Tibial nerve (tissue), 4 donors: ENCODE data around the gene PRRG4. TPM values are rescaled to one million over a fixed set of nuclear protein-coding genes. Genes with fewer than 3 reads are reported as not detected.
"Not testable (repeated sequence)": the region's sequence is repeated elsewhere in the genome, so short reads cannot be mapped to it uniquely, and the experiment has no call there.

ENCODE experiments used
- DNase-seq, 2 donors: peaks; one replicate each; pipeline ENCODE4 v3.0.0-alpha.2; 2019; ENCODE audit warnings: low spot score in 2 of 2
- H3K27ac ChIP-seq, 4 donors: fragments of 200-600 bp; sonication (generic) in 3 of 4; one replicate each; pipeline ENCODE4 v1.5.1; 2017 to 2019; ENCODE audit warnings: mild to moderate bottlenecking in 1 of 4
- H3K27me3 ChIP-seq, 2 donors: fragments of 200-600 bp; sonication (generic) in 1 of 2; one replicate each; pipeline versions ENCODE4 v1.5.1 to v1.6.0; 2017 to 2019
- H3K36me3 ChIP-seq, 3 donors: fragments of 200-600 bp; sonication (generic); one replicate each; pipeline ENCODE4 v1.5.1; 2018 to 2019
- H3K4me1 ChIP-seq, 4 donors: fragments of 200-600 bp; sonication (generic) in 3 of 4; one replicate each; pipeline ENCODE4 v1.5.1; 2017 to 2019
- H3K4me3 ChIP-seq, 4 donors: fragments of 200-600 bp; sonication (generic) in 3 of 4; one replicate each; pipeline ENCODE4 v1.5.1; 2017 to 2019; ENCODE audit warnings: mild to moderate bottlenecking in 1 of 4, moderate library complexity in 1 of 4
- H3K9me3 ChIP-seq, 4 donors: fragments of 200-600 bp; sonication (generic) in 3 of 4; one replicate each; pipeline ENCODE4 v1.5.1; 2017 to 2019
- CTCF ChIP-seq, 5 experiments: fragments of 200-600 bp in 3 of 5; fragments of 450-650 bp in 2 of 5; sonication (generic) in 3 of 5; IDR thresholded peaks; one replicate each; pipeline ENCODE4 v1.5.1; 2016 to 2019; ENCODE audit warnings: antibody characterized with exemption in 5 of 5, mild to moderate bottlenecking in 3 of 5, moderate library complexity in 2 of 5
- EP300 ChIP-seq, 2 donors: sonication (generic); formaldehyde crosslinking; IDR thresholded peaks; one replicate each; pipeline ENCODE4 v1.6.1; 2017; ENCODE audit warnings: antibody characterized with exemption in 2 of 2, mild to moderate bottlenecking in 1 of 2
- POLR2A ChIP-seq, 2 donors: fragments of 450-650 bp; IDR thresholded peaks; one replicate each; pipeline ENCODE4 v1.6.1; 2017; ENCODE audit warnings: antibody characterized with exemption in 2 of 2, mild to moderate bottlenecking in 2 of 2, moderate library complexity in 2 of 2
- WGBS, 2 donors: methylation state at CpG; one replicate each; pipeline ENCODE4 v1.1.5; 2018; 5-methylcytosine and 5-hydroxymethylcytosine counted together
- total RNA-seq, 4 donors: library from RNA; depleted of rRNA; stranded (reverse); fragments of >200 nt; gene quantifications; one replicate each; pipeline ENCODE4 v1.1.0, GENCODE V29; 2016

Gene PRRG4
- total RNA-seq, 4 donors from 2014 or later: 15.0 to 30.8 (median 28.3) TPM

GRCh38 chr11:32883421-32883820 lies 53.7 kb downstream of the PRRG4 start:
- DNase-seq: no peak
- Histone ChIP-seq H3K27ac (no peak overlapping the region), H3K9me3 (no peaks in the 10 kb centered on the region), H3K27me3 (no peaks in the 10 kb centered on the region), H3K36me3 (no peaks in the 10 kb centered on the region), H3K4me1 (no peaks in the 10 kb centered on the region), H3K4me3 (no peak overlapping the region)
- TF ChIP-seq POLR2A (IDR thresholded peaks at IDR 0.05): no peak
- TF ChIP-seq CTCF (IDR thresholded peaks at IDR 0.05): no peak
- TF ChIP-seq EP300 (IDR thresholded peaks at IDR 0.05): no peak
- WGBS, 2 donors: 57 to 74% methylated on average over 3 of the region's 3 CpGs

- TF ChIP-seq EP300 (IDR thresholded peaks at IDR 0.05): no peak
- TF ChIP-seq CTCF (IDR thresholded peaks at IDR 0.05): no peak
- TF ChIP-seq POLR2A (IDR thresholded peaks at IDR 0.05): no peak
- Histone ChIP-seq H3K27me3 (no peaks in the 10 kb centered on the region), H3K4me3 (no peak overlapping the region), H3K9me3 (no peaks in the 10 kb centered on the region), H3K27ac (no peak overlapping the region), H3K36me3 (no peaks in the 10 kb centered on the region), H3K4me1 (no peaks in the 10 kb centered on the region)
- WGBS, 2 donors: 89 to 93% methylated on average over 3 of the region's 3 CpGs
- no peak for DNase-seq
Measured at GRCh38 chr11:32884023-32884422, 54.3 kb downstream of the PRRG4 start.

DNA sequence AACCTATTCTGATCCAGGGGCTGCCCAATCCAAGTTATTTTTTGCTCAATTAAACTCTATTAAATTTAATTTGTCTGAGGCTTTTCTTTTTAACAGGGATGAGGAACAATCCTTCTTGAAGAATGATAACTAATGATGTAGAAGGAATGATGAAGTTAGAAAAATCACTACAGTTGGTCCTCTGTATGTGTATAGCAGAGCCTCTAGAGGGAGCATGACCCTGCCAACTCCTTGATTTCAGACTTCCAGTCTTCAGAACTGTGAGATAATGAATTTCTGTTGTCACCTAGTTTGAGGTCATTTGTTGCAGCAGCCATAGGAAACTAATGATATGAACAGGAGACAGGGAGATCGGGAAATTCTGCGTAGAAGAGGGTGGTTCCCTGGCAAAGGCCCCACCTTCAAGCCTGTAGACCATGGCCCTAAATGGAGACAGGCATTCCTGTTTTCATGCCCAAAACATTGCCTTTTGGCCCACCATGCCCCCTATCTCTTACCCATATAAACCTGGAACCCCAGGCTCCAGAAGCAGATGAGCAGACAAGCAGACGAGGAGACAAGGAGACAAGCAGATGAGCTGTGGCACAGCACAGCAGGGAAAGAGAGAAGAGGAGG lies 55.1 kb downstream of the PRRG4 start:
- no peak for DNase-seq
- no peak overlapping the region for H3K27ac ChIP-seq
- TF ChIP-seq EP300 (IDR thresholded peaks at IDR 0.05): no peak
- TF ChIP-seq CTCF (IDR thresholded peaks at IDR 0.05): peak in 1 of 5 experiments; percentile 12
- no peaks in the 10 kb centered on the region for H3K4me1 ChIP-seq
- 82 to 83% methylated on average over 3 of the region's 3 CpGs for WGBS, 2 donors
- H3K4me3 ChIP-seq: no peak overlapping the region
- H3K9me3 ChIP-seq: no peaks in the 10 kb centered on the region
- no peaks in the 10 kb centered on the region for H3K27me3 ChIP-seq
- no peaks in the 10 kb centered on the region for H3K36me3 ChIP-seq

DNA sequence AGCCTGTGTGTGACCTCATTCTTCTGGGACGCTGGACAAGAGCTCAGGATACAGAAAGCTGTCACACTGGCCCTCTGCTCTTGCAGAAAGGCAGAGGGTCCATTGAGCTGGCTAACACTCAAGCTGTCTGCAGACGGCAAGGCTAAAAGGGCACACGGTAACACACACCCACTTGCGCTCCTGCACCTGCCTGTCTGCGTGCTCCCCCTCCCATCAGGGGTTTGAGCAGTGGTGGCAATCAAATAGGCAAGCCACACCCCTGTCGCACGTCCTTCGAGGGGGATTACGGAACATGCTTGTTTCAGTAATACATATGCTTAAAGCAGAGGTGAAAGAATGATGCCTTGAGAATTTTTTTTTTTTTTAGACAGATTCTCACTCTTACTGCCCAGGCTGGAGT lies 55.8 kb downstream of the PRRG4 start:
- Histone ChIP-seq H3K9me3 (no peaks in the 10 kb centered on the region), H3K27me3 (no peaks in the 10 kb centered on the region), H3K36me3 (no peaks in the 10 kb centered on the region), H3K4me1 (no peaks in the 10 kb centered on the region), H3K4me3 (no peak overlapping the region), H3K27ac (no peak overlapping the region)
- DNase-seq: no peak
- no peak for TF ChIP-seq EP300 (IDR thresholded peaks at IDR 0.05)
- TF ChIP-seq CTCF (IDR thresholded peaks at IDR 0.05): no peak
- no peak for TF ChIP-seq POLR2A (IDR thresholded peaks at IDR 0.05)
- 84 to 92% methylated on average over 9 of the region's 9 CpGs for WGBS, 2 donors

DNA sequence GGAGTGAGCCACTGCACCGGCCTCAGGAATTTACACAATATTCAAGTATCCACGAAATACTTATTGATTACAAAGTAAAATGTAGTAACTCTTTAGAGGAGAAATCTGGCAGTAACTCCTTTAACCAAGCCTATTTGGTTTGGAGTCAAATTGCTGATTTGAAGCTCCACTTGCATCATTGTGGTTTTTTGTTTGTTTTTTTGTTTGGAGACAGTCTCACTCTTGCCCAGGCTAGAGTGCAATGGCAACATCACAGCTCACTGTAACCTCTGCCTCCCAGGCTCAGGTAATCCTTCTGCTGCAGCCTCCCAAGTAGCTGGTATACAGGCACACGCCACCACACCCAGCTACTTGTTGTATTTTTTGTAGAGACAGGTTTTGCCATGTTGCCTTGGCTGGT lies 56.5 kb downstream of the PRRG4 start:
- Histone ChIP-seq H3K4me1 (peaks cover 0 to 3% (median 0%) of the 10 kb centered on the region in 4 donors), H3K36me3 (no peaks in the 10 kb centered on the region), H3K4me3 (no peak overlapping the region), H3K9me3 (no peaks in the 10 kb centered on the region), H3K27me3 (no peaks in the 10 kb centered on the region), H3K27ac (no peak overlapping the region)
- TF ChIP-seq CTCF (IDR thresholded peaks at IDR 0.05) (no peak), POLR2A (IDR thresholded peaks at IDR 0.05) (no peak), EP300 (IDR thresholded peaks at IDR 0.05) (no peak)
- no peak for DNase-seq
- 91 to 93% methylated on average over 3 of the region's 3 CpGs for WGBS, 2 donors

DNA sequence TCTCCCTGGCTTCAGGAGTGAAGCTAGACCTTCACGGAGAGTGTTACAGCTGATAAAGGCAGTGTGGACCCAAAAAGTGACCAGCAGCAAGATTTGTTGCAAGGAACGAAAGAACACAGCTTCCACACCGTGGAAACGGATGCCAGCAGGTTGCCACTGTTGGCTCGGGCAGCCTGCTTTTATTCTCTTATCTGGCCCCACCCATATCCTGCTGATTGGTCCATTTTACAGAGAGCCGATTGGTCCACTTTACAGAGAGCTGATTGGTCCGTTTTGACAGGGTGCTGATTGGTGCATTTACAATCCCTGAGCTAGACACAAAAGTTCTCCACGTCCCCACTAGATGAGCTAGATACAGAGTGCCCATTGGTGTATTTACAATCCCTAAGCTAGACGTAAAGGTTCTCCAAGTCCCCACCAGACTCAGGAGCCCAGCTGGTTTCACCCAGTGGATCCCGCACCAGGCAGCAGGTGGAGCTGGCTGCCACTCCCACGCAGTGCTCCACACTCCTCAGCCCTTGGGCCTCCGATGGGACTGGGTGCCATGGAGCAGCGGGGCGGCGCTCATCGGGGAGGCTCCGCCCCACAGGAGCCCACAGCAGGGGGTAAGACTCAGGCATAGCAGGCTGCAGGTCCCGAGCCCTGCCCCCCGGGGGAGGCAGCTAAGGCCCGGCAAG lies 58.1 kb downstream of the PRRG4 start:
- not testable (repeated sequence) for H3K36me3 ChIP-seq, H3K27me3 ChIP-seq, H3K4me3 ChIP-seq, H3K9me3 ChIP-seq, H3K27ac ChIP-seq, DNase-seq
- WGBS, 2 donors: 92 to 96% methylated on average over 10 to 11 of the region's 20 CpGs
- peaks cover 0 to 11% (median 0%) of the 10 kb centered on the region in 4 donors for H3K4me1 ChIP-seq

DNA sequence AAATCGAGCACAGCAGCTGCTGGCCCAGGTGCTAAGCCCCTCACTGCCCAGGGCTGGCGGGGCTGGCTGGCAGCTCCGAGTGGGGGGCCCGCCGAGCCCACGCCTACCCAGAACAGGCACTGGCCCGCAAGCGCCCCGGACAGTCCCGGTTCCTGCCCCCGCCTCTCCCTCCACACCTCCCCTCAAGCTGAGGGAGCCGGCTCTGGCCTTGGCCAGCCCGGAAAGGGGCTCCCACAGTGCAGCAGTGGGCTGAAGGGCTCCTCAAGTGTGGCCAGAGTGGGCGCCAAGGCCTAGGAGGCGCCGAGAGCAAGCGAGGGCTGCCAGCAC lies 58.6 kb downstream of the PRRG4 start:
- H3K9me3 ChIP-seq, H3K36me3 ChIP-seq, H3K27ac ChIP-seq, H3K4me3 ChIP-seq, H3K27me3 ChIP-seq, DNase-seq: not testable (repeated sequence)
- H3K4me1 ChIP-seq: peaks cover 0 to 11% (median 0%) of the 10 kb centered on the region in 4 donors
- 94 to 97% methylated on average over 11 to 15 of the region's 17 CpGs for WGBS, 2 donors
